GM21529 (cell line): ENCODE measurements around the gene LMOD2.

Experiments
- ATAC-seq: cut with Tn5 transposase; IDR thresholded peaks from one replicate; pipeline ENCODE4 v1.9.1; 2021; ENCODE audit not compliant: unreplicated experiment

LMOD2 gene

DNA sequence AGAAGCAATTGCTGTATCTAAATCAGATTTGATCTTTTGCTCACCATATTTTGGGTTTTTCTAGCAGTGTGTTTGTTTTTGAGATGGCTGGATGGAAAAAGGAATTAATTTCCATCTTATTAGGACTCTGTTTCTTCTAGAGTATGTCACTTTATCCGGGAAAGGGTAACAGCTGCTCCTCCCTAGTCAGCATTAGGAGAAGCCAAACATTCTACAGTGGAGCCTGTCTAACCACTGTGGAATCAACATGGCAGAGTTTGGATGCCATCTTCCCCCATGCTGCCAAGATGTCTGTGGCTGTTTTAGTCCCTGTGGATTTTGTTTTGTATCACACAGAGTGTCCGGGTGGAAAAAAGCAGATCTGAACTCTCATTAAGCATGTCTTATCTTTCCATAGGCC is 16.0 kb upstream of the LMOD2 start:
- no peak for ATAC-seq

DNA sequence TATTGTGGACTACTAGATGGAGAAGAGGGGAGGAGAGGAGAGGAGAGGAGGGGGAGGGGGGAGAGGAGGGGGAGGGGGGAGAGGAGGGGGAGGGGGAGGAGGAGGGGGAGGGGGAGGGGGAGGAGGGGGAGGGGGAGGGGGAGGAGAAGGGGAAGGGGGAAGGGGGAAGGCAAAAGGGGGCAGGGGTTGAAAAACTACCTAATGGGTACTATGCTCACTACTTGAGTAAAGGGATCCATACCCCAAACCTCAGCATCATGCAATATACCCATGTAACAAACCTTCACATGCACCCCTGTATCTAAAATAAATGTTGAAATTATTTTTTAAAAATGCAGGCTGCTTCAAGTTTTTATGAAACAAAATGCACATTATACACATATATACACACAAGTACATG is 15.1 kb upstream of the LMOD2 start:
- ATAC-seq = no peak

DNA sequence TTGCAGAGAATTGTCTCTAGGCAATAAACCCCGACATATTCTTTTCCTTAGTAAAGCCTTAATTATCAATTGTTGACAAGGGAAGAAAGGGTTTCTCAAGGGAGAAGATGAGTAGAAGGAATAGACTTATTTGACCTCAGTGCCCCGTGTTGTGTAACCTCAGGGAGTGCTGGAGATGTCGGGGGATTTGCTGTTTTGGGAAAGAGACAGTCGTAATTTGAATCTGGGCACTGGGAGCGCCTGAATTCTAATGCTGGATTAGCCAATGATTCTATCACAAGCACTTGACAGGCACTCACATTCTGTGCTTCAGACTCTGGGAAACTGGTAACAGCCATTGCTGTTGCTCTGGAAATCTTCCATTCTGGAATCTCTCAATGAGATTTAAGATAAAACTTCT is 13.8 kb upstream of the LMOD2 start:
- ATAC-seq = no peak

DNA sequence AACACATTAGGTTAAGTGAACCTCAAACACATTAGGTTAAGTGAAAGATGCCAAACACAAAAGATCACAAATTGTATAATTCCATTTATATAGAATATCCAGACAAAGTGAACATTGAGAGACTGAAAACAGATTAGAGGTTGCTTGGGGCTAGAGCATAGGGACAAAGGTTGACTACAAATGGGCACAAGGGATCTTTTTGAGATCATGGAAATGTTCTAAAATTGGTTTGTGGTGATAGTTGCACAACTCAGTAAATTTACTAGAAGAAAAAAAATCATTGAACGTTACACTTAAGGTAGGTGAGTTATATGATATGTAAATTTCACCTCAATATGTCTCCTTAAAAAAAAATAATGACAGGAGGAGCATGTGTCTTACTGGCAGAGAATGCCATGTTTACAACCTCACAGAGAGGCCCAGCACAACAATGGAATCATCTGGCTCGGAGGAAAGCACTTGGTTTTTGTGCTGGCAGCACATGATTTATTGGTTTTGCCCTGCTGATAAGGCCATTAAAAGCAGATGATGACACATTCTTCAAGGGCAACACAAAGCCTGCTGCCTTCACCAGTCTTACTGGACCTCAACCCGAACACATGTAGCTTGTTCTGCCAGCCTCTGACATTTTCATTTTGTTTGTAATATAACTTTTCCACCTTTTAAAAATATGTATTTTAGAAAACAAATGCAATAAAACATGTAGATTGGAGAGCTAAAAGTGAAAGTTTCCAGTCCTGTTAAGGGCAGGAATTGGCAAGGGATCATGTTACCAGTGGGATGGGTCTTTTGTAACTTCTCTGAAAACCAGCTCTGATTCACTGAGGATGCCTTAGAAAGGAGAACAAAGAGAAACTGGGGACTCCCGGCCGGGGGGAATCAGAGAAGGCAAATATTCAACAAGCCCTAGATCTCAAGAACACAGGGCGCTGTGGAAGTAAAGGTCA is 11.9 kb upstream of the LMOD2 start:
- ATAC-seq = no peak

DNA sequence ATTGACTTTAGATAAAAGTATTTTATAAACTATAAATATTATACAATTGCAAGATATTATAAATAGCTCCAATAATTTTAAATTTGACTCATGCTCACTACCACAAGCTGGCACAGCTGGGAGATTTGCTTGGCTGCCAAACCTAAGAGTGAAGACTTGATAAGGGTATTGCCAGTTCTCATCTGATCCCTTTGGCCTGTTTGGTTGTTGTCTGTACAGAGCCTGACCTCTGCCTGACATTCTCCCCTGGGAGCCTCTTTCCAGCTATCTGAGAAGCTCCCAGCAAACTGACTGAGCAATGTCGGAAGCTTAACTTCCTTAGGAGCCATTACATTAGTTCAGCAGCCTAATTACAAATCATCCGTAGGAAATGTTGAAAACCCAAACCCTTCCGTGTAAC is 10.2 kb upstream of the LMOD2 start:
- ATAC-seq = no peak

DNA sequence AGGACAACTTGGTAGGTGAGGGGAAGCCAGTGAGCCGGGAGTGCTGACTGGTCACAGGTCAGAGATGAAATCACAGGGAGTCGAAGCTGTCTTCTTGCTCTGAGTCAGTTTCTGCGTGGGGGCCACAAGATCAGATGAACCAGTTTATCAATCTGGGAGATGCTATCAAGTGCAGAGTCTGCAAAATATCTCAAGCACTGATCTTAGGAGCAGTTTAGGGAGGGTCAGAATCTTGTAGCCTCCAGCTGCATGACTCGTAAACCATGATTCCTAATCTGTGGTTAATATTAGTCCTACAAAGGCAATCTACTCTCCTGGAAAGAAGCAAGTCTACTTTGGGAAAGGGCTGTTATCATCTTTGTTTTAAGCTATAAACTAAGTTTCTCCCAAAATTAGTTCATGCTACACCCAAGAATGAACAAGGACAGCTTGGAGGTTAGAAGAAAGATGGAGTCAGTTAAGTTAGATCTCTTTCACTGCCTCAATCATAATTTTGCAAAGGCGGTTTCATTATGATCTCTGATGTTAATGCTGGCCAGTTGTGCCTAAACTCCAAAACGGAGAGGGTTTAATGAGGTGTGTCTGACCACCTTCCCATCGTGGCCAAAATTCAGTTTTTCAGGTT is 8.4 kb upstream of the LMOD2 start:
- no peak for ATAC-seq

DNA sequence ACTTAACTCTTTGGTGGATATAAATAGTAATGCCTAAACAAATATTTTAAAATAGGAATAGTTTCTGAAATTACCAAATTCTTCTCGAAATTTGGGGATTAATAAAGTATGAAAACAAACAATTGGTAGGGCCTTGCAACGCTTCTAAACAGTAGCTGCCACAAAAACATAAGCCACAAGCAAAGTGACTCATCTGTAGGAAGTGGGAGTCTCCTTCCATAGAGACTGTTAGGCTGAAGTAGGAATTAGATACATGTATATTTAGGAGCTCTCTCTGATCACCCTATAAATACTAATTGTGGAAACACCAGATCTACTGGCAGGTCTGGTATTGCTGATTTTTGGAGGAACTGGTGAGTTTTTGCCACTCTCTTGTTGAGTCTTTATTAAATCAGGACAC is 5.7 kb upstream of the LMOD2 start:
- no peak for ATAC-seq

DNA sequence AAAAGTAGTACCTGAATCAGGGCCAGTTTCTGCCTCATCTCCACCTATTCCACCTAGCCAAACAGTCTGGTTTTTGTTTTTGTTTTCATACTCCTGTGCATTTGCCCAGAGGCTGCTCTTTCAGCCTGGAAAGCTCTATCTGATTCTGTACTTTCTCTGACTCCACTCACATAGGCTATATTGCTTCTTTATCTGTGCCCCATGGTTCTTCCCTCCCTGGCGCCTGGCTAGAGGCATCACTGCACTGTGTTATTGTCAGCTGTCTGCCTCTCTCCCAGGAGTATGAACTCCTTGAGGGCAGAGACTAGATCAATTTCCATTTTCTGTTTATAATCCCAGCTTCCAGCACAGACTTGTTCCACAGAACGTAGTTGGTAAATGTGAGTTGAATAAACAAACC is 5.1 kb upstream of the LMOD2 start:
- no peak for ATAC-seq

DNA sequence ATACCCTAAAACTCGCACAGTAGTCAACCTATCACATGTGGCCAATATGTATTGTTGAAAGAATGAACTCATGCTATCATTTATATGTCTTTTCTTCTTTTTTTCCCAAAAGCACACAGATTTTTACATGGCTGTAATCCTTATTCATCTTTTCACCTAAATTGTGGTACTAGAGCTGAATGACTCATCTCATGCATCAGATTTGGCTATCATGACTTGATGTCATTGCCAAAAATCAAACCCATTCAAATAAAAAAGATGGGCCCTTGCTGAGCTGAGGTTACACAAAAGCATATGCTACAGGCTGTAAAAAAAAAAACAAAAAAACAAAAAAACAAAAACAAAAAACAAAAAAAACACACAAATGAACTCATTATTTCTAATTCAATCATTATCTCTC is 3.3 kb upstream of the LMOD2 start:
- ATAC-seq = no peak

DNA sequence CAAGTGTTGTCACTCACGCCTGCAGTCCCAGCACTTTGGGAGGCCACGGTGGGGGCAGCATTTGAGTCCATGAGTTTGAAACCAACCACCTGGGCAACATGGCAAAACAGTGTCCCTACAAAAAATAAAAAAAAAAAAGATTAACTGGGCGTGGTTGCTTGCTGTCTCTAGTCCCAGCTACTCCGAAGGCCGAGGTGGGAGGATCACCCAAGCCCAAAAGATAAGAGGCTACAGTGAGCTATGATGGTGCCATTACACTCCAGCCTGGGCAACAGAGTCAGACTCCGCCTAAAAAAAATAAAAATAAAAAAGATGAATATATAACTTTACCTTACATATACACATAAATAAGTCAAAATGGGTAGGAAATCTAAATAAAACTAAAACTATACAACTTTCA is 2.5 kb upstream of the LMOD2 start:
- ATAC-seq = no peak

DNA sequence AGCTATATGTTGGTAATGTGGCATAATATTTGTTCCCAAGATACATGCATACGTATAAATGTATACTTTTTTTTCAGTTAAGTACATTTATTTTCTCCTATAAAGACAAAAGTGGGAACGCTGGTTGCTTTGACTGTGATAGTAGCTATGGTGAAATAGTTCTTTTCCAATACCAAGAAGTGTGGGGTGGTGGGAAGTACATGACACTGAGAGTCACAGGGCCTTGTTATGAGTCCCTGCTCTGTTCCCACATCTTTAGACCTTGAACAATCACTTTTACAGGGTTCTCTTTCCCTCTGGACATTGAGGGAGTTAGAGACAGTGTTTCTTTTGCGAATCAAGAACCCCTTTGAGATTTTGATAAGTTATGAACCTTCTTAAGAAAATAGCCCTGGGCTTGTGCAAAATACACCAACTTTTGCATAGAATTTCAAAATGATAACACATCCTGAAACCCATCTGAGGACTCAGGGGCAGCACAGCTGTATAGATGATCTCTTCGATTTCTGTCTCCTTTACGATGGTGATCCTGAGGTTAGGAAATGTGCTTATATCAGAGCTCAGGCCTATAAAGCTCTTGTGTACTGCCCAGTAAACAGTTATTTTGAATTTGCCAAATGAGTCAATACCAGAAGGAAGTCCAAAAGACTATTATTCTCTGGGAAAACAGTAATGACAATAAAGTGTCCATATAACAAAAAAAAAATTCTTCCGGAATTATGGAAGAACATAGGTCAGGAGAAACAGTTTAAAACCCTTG is 1.1 kb downstream of the LMOD2 start:
- no peak for ATAC-seq

DNA sequence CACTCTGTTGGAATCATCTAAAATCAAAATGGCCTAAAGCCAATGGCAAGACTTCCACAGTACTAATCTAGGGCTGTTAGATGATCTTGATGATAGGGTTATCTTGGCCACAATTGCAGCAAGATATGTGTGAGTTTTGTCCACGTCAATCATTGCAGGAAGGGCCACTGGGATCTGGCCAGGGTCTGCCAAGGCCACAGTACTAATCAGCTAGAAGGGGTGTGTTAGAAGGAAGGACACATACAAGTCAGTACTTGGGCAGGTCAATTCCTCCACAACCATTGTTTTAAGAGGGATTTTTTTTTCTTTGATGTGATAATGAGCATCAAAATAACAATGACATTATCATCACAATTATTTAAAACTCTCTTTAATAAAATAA is 1.6 kb downstream of the LMOD2 start:
- no peak for ATAC-seq

DNA sequence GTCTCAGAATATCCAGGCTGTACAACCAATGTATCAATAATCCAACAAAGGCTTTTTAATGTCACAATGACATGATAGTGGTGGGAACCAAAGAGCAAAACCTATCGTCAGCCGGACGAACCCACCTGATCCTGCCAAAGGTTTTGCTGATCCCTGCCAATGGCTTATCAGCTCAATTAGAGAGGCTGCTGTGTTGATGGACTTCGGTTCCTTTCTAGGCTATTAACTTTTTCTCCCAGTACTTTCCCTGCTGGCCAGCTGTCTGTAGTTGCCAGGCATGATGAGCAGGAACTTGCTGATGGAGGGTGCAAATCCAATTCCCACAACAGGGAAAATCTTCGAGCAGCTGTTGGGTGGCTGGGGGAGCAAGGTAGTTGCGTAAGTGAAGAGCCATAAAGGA is 2.4 kb downstream of the LMOD2 start:
- ATAC-seq = no peak

DNA sequence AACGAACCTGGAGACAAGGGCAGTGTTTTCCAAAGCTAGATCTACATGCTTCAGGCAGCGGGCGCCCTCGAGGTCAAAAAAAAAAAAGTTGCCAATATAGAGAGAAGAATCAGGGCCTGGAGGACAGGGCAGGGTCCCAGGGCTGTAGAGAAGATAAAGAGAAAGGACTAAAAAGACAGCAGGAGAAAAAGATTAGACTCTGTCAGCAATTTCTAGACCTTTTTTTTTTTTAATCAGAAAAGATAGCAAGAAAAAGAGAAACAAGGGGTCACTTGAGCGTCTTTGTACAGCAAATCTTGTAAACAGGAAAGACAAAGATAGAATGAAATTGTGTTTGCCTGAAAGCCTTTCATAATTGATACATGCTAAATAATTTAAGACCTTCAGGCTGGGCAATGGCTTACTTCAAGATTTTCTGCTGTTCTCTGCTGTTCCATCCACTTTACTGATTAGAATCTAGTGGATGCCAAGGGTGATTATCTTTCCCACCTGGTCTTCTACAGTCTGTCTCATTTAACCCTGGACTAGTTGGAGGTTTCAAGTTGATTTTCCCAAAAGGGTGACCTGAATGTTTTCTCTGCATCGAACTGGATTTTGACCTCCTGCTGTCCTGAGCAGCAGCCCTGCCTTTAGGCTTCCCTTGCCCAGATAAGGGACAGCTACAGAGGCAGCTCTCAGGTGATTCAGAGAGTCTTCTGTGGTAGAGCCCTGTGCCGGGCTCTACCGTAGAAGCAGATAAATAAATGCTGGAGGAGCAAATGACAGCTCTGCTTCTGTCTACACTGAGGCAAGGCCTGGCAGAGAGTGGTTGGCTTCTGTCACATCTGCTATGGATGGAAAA is 5.1 kb downstream of the LMOD2 start:
- no peak for ATAC-seq

DNA sequence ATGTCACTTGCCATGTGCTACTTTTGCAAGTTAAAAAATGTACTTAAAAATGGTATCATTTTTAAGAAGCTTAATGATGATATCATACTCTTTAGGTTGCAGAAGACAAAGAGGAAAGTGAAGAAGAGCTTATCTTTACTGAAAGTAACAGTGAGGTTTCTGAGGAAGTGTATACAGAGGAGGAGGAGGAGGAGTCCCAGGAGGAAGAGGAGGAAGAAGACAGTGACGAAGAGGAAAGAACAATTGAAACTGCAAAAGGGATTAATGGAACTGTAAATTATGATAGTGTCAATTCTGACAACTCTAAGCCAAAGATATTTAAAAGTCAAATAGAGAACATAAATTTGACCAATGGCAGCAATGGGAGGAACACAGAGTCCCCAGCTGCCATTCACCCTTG is 6.1 kb downstream of the LMOD2 start:
- ATAC-seq = no peak

DNA sequence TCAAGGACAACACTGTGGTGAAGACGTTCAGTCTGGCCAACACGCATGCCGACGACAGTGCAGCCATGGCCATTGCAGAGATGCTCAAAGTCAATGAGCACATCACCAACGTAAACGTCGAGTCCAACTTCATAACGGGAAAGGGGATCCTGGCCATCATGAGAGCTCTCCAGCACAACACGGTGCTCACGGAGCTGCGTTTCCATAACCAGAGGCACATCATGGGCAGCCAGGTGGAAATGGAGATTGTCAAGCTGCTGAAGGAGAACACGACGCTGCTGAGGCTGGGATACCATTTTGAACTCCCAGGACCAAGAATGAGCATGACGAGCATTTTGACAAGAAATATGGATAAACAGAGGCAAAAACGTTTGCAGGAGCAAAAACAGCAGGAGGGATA is 6.6 kb downstream of the LMOD2 start:
- ATAC-seq = no peak

DNA sequence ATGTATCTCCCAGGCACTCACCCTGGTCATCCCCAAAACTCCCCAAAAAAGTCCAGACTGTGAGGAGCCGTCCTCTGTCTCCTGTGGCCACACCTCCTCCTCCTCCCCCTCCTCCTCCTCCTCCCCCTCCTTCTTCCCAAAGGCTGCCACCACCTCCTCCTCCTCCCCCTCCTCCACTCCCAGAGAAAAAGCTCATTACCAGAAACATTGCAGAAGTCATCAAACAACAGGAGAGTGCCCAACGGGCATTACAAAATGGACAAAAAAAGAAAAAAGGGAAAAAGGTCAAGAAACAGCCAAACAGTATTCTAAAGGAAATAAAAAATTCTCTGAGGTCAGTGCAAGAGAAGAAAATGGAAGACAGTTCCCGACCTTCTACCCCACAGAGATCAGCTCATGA is 7.1 kb downstream of the LMOD2 start:
- no peak for ATAC-seq

DNA sequence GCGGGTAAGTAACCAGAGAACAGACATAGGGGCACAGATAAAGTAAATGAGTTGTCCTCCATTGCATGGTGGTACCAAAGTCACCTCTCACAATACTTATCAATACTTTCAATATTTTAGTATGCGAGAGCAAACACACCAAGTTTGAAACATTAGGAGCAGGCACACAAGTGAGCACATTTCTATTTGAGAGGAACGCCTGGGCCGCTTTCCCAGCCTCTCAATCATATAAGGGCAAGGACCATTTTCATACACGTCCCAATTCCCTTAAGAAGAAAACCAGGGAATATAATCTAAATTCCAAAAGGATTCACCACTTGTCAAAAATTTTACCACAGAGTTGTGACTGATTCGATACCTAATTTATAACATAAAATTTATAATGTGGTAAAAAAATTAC is 7.5 kb downstream of the LMOD2 start:
- no peak for ATAC-seq

DNA sequence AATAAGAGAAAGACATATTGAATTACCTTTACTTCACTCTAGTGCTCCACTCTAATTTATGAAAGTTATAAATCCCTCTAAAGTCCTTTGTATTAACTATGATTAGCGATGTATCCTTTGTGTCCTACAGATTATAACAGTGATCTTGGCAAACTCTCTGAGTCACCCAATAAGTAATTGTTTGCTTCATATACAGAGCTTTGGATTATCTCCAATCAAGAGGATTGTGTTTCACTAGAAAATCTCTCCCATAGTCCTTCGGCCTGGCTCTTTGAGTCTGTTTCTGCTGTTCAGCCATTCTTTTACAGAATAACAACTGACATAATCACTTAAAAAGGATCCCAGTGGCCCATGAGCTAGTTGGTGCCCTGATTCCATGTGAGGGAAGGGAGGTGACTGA is 9.5 kb downstream of the LMOD2 start:
- ATAC-seq = no peak

DNA sequence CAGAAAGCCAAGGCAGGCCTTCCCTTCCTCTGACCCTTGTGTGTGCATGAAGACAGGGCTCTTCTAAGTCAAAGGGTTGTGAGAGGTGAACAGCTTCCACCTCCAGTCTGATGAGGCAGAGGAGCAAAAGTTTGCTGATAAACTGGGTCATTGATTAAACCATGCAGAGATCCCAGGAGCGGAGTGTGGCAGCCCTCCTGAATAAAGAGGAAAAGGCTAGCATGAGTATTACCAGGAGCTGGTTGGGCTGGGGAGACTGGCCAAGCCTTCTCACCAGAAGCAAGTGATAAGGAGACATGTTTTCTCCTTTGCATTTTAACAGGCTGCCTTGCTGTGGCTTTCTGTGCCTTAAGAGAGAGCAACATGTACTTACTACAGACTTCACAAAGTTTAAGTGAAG is 10.2 kb downstream of the LMOD2 start:
- no peak for ATAC-seq

DNA sequence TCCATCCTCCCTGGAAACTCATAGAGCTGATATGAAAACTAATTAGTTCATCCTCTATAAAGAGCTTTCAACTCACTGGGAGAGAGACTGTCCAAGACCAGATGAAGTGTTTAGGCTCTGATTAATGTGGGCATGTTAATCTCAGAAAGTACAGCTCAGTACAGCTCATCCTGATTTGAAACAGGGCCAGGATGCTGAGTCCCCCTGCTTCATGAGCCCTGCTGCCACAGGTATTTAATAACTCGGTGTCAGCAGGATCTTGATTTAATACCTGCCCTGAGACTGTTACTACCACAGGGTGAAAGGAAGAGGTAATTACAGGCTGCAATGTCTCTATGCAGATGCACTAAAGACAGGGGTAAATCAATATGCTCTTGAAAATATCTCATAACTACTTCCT is 10.8 kb downstream of the LMOD2 start:
- ATAC-seq = no peak
